Lung (tissue), 12 donors: ENCODE data around the gene EVI2A. TPM values are rescaled to one million over a fixed set of nuclear protein-coding genes. Genes with fewer than 3 reads are reported as not detected.

Experiments
- ATAC-seq: fragments of 200-7000 bp; cut with Tn5 transposase; one replicate; pipeline ENCODE4 v1.9.1; 2020; ENCODE audit warnings: moderate number of reproducible peaks; ENCODE audit not compliant: insufficient read depth, low FRiP score
- DNase-seq, 3 donors: peaks; one replicate each; pipeline ENCODE4 v3.0.0-alpha.2; 2013 to 2017
- H3K27ac ChIP-seq, 2 donors: one replicate each; pipeline ENCODE4 v1.5.1; 2013; ENCODE audit warnings: mild to moderate bottlenecking in 2 of 2, moderate library complexity in 2 of 2, control low read depth in 1 of 2, inconsistent platforms in 1 of 2, low read depth in 1 of 2, low read length in 1 of 2
- H3K27me3 ChIP-seq, 3 donors: one replicate each; pipeline ENCODE4 v1.5.1; 2013; ENCODE audit warnings: low read length in 2 of 3; ENCODE audit not compliant: control insufficient read depth in 3 of 3, insufficient read depth in 3 of 3
- H3K36me3 ChIP-seq, 4 donors: one replicate each; pipeline ENCODE4 v1.5.1; 2013; ENCODE audit warnings: low read length in 4 of 4, mild to moderate bottlenecking in 1 of 4, moderate library complexity in 1 of 4; ENCODE audit not compliant: control insufficient read depth in 4 of 4, insufficient read depth in 4 of 4
- H3K4me1 ChIP-seq, 5 donors: one replicate each; pipeline ENCODE4 v1.5.1; 2013; ENCODE audit warnings: low read length in 5 of 5, mild to moderate bottlenecking in 2 of 5, moderate library complexity in 1 of 5; ENCODE audit not compliant: control insufficient read depth in 5 of 5, insufficient read depth in 5 of 5
- H3K4me3 ChIP-seq: one replicate; pipeline ENCODE4 v1.5.1; 2013; ENCODE audit warnings: mild to moderate bottlenecking, control low read depth, moderate library complexity
- H3K9ac ChIP-seq, 2 donors: one replicate each; pipeline ENCODE4 v1.5.1; 2013; ENCODE audit warnings: low read length in 2 of 2, control low read depth in 1 of 2; ENCODE audit not compliant: insufficient read depth in 1 of 2
- H3K9me3 ChIP-seq, 4 donors: one replicate each; pipeline ENCODE4 v1.5.1; 2013; ENCODE audit warnings: low read length in 3 of 4, mild to moderate bottlenecking in 1 of 4, moderate library complexity in 1 of 4; ENCODE audit not compliant: control insufficient read depth in 4 of 4, insufficient read depth in 3 of 4
- WGBS, 2 donors: extraction: QIAGEN DNeasy Blood & Tissue Kit; methylation state at CpG; one replicate each; pipeline ENCODE4 v1.1.7; 2013; 5-methylcytosine and 5-hydroxymethylcytosine counted together
- polyA plus RNA-seq, 2 donors: library from polyadenylated mRNA; stranded (reverse); fragments of 200-250 nt; gene quantifications; one replicate each; pipeline ENCODE4 v1.2.1, GENCODE V29; 2013
- total RNA-seq, 2 donors: library from RNA; depleted of rRNA in 1 of 2; stranded (reverse); fragments of >200 nt in 1 of 2; gene quantifications; one replicate each; pipeline ENCODE4 v1.2.1, GENCODE V29; 2014 to 2021
- TF ChIP-seq, protein P1 (sequence below): IDR thresholded peaks from 2 replicates; pipeline ENCODE4 v1.5.1; 2012; ENCODE audit warnings: mild to moderate bottlenecking; ENCODE audit errors: control extremely low read depth, extremely low read depth
- donor health status: control.
- donor health status: control.
- donor health status: Bipolar disorder and iron deficiency.
- donor health status: healthy.
- donor health status: DM: yes; HTN: yes; CAD: no.

EVI2A gene
- total and polyA plus RNA-seq, 4 donors, result 8.9 to 44.9 (median 16.3) TPM

GRCh38 chr17:31296142-31296541 lies 25.3 kb downstream of the EVI2A start:
- TF ChIP-seq, protein P1, sequence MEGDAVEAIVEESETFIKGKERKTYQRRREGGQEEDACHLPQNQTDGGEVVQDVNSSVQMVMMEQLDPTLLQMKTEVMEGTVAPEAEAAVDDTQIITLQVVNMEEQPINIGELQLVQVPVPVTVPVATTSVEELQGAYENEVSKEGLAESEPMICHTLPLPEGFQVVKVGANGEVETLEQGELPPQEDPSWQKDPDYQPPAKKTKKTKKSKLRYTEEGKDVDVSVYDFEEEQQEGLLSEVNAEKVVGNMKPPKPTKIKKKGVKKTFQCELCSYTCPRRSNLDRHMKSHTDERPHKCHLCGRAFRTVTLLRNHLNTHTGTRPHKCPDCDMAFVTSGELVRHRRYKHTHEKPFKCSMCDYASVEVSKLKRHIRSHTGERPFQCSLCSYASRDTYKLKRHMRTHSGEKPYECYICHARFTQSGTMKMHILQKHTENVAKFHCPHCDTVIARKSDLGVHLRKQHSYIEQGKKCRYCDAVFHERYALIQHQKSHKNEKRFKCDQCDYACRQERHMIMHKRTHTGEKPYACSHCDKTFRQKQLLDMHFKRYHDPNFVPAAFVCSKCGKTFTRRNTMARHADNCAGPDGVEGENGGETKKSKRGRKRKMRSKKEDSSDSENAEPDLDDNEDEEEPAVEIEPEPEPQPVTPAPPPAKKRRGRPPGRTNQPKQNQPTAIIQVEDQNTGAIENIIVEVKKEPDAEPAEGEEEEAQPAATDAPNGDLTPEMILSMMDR, result no peak
- H3K9me3 ChIP-seq, result no peaks in the 10 kb centered on the region
- ATAC-seq (no peak), DNase-seq (no peak)
- H3K9ac ChIP-seq, result no peak overlapping the region
- H3K27ac ChIP-seq, result no peak overlapping the region
- H3K27me3 ChIP-seq, result no peaks in the 10 kb centered on the region
- H3K4me1 ChIP-seq, result peaks cover 0 to 3% (median 0%) of the 10 kb centered on the region in 5 donors
- WGBS, 2 donors, result 93 to 94% methylated on average over 2 of the region's 2 CpGs
- peaks cover 2 to 6% (median 2%) of the 10 kb centered on the region in 4 donors for H3K36me3 ChIP-seq
- H3K4me3 ChIP-seq, result no peak overlapping the region

DNA sequence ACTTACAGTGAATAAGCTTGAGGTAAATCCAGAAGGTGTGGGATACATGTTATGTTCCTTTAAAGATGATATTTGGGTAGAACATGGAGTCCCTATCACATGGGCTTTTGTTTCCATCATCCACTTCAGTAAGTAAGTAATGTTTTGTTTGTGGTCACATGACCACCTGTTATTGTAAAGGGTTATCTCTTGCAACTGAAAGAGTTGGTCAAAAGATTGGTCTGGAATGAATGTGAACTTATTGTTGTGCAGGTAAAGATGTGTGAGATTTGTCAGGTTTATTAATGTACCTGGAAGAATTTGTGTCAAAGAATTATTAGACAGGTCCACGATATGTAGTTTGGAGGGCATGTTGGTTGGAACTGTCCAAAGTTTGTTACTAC lies 25.9 kb downstream of the EVI2A start:
- Histone ChIP-seq H3K9ac (no peak overlapping the region), H3K36me3 (peaks cover 2 to 8% (median 2%) of the 10 kb centered on the region in 4 donors), H3K27me3 (no peaks in the 10 kb centered on the region), H3K4me1 (peaks cover 0 to 3% (median 0%) of the 10 kb centered on the region in 5 donors), H3K27ac (no peak overlapping the region), H3K9me3 (no peaks in the 10 kb centered on the region), H3K4me3 (no peak overlapping the region)
- no peak for DNase-seq
- 89 to 96% methylated on average over 1 of the region's 1 CpG for WGBS, 2 donors
- TF ChIP-seq, protein P1, result no peak
- no peak for ATAC-seq

DNA sequence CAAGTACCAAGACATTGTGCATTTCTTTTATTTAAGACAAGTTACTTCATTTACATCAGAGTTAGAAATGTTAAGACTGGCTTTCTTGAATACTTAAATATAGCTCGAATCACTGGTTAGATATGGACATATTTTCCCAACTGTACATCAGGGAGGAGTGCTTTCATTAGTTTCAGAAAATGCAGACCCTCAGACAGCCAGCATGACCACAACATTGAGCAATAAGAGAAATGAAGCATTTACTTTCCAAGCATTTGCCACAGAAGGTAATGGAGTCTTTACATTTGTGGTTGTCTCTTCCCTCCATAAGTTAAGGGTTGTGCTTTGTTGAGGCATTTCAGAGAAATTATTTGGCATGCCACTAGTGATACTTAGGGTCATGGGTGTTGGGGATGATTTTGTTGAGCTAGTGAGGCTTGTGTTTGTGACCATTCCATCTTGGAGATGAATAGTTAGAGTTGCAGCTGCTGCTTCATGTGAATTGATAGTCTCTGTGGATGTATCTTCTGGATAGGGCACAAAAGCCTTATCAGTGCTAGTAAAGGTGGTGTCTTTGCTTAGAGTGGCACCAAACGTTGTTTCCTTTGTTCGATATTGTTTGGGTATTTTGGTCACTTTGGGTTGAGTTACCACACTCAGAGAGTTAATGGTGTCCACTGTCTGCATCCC lies 26.5 kb downstream of the EVI2A start:
- no peaks in the 10 kb centered on the region for H3K9me3 ChIP-seq
- H3K36me3 ChIP-seq, result peaks cover 2 to 8% (median 2%) of the 10 kb centered on the region in 4 donors
- no peaks in the 10 kb centered on the region for H3K27me3 ChIP-seq
- H3K4me1 ChIP-seq, result peaks cover 0 to 3% (median 0%) of the 10 kb centered on the region in 5 donors
- ATAC-seq (no peak), DNase-seq (no peak)
- TF ChIP-seq, protein P1, result no peak
- H3K9ac ChIP-seq, result no peak overlapping the region
- H3K27ac ChIP-seq, result no peak overlapping the region
- 73 to 81% methylated on average over 3 of the region's 3 CpGs for WGBS, 2 donors
- H3K4me3 ChIP-seq, result no peak overlapping the region
